NCI-H2196 (cell line): ENCODE measurements around the gene ZNF516.

Experiments
- DNase-seq: peaks from one replicate; lab custom pipeline; 2025; ENCODE audit not compliant: unreplicated experiment; lab: John Stamatoyannopoulos, UW

Gene ZNF516

GRCh38 chr18:76428396-76429261, 66.4 kb downstream of the ZNF516 start:
- DNase-seq = no peak

DNA sequence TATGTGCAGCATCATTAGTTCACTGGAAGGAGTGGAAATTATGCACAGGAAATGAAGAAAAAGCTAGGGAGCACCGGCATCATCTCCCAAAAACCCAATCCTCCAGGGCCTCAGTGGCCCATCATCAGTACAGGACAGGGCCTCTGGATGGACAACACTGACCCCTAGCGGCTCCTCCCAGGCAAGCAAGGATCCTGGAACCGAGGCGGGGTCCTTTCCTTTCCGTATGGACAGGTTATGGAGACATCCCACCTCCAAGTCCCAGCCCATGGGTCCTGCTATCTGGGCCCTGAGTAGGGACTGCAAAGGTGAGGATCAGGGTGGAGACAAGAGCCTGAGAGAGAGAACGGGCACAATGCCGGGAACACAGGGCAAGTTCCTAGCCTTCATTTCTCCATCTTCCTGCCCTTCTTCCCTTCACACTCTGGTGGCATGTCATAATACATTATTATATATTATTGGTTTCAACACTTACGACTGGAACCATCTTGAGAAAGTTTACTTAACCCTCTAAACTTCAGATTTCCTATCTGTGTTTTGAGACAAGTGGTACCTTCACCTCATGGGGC, 68.2 kb downstream of the ZNF516 start:
- no peak for DNase-seq

DNA sequence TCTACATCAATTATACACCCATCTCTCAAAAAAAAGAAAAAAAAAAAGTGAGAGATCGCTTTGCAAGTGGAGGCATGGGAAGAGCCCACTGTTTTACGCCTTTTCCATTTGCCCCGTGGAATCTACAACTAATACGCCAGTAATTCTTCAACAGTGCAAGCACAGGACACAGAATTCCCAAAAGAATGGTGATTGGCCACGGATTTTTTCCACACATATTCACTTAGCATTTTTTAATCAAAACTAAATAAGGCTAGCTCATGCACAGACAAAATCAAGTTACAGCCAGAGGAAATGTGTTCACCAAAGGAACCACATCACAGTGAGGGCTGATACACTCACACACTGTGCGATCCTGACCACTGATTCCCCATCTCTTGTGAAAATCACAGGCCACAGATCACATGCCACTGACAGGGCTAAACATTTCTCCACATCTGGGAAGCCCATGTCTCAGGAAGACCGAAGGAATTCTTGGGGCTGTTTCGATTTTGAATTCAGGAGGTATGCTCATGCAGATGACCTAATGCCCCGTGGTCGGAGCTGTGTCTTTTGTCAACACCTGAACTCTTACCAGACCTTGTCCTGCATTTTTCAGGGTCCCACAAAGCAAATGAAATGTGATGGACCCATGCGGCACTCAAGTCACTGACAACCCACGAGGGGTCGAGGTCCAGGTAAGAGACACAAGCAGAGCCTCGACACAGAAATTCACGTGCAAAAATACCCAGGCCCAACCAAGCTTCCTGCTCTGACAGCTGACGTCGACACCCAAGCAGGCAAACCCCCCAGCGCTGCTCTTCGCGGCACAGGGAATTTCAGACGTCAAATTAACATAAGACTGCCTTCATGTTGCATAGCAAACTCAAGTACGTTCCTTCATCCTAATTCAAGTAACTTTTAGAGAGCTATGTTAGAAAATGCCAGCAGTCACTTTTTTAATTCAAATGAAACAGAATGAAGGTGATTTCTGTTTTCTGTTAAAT, 69.6 kb downstream of the ZNF516 start:
- DNase-seq = no peak

GRCh38 chr18:76422838-76423237, 72.2 kb downstream of the ZNF516 start:
- no peak for DNase-seq

DNA sequence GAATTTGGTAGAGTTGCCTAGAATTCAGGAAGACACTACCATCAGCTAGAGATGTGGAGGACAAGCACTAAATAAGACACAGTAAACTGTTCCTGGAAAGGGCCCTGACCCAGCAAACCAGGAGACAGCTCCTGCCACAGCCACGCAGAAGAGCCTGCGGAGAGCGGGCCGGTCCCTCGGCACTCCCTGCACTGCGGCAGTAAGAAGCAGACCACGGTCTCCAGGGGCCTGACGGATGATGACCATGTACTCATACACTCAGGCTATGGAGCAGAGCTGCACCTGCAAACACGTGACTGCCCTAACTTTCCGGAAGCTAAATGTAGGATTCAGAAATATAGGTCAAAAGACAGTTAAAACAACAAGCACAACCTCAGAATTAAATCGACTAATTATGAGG, 72.9 kb downstream of the ZNF516 start:
- no peak for DNase-seq

DNA sequence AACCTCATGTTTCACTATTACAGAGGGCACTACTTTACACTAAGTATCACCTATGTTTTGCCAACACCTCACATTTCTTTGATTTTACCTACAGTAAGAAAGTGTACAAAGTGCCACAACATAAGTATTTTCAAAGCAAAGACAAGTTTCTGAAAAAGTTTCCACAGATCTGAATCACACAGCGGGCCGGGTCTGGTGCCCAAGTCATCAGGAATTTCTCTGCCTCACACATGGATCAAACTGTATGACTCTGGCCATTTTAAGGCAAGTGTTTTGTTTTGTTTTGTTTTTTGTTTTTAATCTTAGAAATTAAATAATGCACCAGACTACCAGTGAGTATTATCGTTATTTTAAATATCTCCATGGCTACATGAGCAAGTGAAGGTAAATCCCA, 73.4 kb downstream of the ZNF516 start:
- DNase-seq = no peak

DNA sequence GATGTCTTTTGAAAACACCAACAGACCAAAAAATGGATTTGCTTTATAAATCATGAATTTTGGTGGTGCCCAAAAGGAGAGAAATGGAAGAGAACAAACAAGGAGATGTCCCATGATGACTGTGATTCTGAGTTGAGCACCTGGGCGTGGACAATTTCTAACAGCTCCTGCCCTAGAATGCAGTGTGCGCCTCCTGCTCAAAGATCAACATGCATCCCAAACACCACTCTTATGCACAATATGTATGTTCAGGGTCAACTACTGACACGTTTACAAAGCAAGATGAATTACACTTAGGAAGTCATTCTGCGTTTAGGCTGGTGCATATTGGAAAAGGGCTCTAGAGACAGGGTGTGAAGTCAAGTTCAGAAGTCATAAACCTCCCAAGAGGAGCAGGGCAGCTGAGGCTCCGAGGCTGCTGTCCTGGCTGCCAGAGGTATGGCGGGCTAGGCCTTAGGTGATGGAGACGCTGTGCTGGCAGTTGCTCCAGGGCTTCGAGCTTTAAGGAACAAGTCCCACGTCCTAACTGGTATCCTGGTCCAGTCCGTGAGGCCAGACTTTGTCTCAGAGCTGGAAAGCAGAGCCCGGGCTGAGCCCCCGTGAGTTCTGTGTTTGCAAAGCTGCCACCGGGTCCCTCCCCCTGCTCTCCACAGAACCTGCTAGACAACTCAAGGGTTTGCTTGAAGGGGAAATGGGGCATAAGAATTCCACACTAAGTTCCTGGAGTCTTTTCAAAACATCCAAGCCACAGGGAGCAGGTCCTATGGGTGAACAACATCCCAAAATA, 74.0 kb downstream of the ZNF516 start:
- DNase-seq = peak; percentile 4

DNA sequence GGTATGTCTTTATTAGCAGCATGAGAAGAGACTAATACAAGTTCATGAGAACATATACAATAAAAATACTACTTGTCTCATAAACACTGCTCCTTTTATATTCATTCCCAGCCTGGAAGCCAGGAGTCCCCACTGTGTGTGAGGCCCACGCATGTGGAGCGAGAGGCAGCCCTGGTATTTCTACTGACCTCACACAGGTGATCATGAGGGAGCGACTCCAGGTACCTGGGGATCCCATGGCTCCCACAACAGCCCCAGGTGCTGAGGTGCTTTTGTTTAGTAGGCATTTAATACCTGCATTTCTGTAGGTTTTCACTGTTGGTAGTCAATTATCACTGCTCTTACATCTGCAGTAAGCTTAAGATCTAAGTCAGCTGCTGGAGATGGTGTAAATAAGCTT, 75.2 kb downstream of the ZNF516 start:
- DNase-seq = no peak

DNA sequence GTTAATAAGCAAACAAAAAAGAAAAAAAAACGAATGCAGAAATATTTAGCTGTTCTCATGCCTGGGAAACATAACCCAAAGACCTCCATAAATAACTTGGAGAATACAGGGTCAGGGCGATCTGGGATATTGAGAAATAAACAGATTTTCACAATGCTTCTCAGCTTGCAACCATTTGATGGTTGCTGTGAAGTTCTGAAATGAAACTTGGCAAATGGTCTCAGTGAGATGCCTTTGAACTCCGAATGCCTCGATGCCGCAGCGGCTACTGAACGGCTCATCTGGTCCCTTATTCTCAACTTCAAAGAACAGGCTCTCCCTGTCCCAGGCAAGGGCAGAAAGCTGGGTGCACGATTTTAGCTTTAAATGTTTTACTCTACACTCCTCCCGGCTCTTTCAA, 78.1 kb downstream of the ZNF516 start:
- DNase-seq = no peak

DNA sequence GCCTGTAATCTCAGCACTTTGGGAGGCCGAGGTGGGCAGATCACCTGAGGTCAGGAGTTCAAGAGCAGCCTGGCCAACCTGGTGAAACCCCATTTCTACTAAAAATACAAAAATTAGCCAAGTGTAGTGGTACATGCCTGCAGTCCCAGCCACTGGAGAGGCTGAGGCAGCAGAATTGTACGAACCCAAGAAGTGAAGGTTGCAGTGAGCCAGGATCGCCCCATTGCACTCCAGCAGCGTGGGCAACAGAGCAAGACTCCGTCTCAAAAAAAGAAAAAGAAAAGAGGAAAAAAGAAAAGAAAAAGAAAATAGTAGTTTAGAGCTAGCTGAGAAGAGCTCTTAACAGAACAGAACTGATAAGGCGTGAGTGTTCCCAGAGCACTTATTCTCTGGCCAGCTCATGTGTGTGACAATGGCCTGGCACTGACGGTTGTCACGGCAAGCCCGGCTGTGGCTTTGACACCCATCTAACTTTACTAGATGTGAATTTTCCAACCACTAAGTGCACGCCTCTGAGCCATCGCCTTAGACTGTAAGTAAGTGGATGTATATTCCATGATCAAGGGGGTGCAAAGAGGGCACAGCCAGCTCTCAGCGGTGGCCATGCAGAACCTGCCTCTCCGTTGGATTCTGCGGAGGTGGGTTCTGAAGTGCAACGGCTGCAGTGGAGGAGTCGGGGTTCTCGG, 80.0 kb downstream of the ZNF516 start:
- DNase-seq = no peak

GRCh38 chr18:76412818-76413565, 82.0 kb downstream of the ZNF516 start:
- DNase-seq = no peak

DNA sequence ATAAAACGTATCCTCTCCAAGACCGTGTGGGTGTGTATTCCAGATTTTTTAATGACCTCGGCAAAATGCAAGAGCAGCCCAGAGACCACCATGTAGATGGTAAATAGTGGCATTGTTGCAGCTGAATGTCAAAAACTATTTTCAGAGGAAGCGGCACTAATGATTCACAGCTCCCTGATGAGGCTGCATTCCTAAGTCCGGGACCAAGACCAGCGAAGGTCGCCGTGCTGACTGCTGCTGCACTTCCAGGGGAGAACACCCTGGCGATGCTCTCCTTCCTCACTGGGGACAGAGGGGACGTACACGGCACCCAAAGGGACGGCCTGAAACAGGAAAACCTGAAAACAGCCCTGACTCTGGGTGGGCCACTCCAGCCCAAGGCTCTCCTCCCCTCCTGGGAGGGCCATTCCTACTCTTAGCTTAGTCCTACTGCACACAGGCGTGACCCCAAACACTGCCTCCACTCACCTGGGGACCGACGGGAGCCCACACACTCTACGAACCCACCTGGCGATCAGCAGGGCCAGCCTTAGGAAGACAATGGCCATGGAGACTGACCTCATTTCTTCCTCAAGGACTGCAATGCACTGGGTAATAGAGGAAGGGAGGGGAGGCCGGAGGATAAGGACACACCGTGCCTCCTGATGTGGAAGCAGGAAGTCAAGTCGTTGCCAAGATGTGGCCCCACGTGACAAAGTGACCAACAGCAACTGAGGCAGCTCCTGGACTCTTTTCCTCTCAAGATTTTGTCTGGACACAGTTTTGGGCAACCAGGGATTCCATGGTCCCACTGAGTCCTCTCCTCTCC, 82.8 kb downstream of the ZNF516 start:
- no peak for DNase-seq

- DNase-seq = no peak
Observed at GRCh38 chr18:76410660-76411417, 84.2 kb downstream of the ZNF516 start.

- no peak for DNase-seq
Observed at GRCh38 chr18:76410033-76410432, 85.0 kb downstream of the ZNF516 start.

DNA sequence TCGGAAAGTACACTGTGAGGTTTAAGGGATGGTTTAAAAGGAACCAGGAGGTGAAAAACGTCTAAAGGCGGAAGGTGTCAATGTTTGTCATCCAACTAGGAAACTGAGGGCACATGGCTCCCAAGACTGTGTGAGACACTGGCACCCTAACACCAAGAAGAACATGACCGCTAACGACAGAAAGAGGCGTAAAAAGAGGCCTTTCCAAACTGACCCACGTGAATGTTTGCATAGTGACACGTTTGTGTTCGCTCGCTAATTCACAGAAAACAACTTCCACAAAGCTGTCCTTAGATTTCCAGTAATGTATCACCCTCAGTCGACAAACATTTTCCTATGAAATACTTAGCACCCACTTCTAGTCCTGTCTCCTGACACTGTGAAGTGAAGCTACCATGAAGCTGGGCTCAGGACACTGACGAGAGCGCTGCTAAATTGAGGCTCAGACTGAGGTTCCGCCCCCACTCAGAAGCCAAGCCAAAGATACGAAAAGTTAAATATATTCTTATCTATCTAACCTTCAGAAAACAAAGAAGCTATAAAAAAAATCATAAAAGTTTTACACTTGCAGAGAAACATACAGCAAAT, 86.5 kb downstream of the ZNF516 start:
- DNase-seq = no peak

GRCh38 chr18:76407681-76408080, 87.4 kb downstream of the ZNF516 start:
- DNase-seq = no peak

GRCh38 chr18:76406791-76407190, 88.3 kb downstream of the ZNF516 start:
- DNase-seq = no peak
